GM13977 (cell line): ENCODE measurements around the gene SIX2.
"Not testable (repeated sequence)": the region's sequence is repeated elsewhere in the genome, so short reads cannot be mapped to it uniquely, and the experiment has no call there.

ENCODE experiments used
- DNase-seq: peaks from one replicate; pipeline ENCODE4 v3.0.0; 2012; ENCODE audit warnings: low spot score
- CTCF ChIP-seq: IDR thresholded peaks from 2 replicates; pipeline ENCODE4 v1.5.1; 2012; ENCODE audit warnings: mild to moderate bottlenecking, control low read depth; ENCODE audit not compliant: insufficient read depth; ENCODE audit errors: extremely low read depth, missing control alignments
- in situ Hi-C: fragments of 300-500 bp; cut with MboI; formaldehyde crosslinking; loops from one replicate; pipeline ENCODE4 v1.12.0; 2022; ENCODE audit warnings: low sequenced_read_pairs, low pct_unique_long_range_greater_than_20kb, mixed read lengths, inconsistent platforms; ENCODE audit not compliant: unreplicated experiment

The SIX2 gene

GRCh38 chr2:45046786-45047185, 37.5 kb upstream of the SIX2 start:
- DNase-seq, result no peak
- in situ Hi-C loops, result no loop called here
- no peak for TF ChIP-seq CTCF

GRCh38 chr2:45045706-45046105, 36.5 kb upstream of the SIX2 start:
- DNase-seq, result no peak
- in situ Hi-C loops, result no loop called here
- TF ChIP-seq CTCF, result no peak

GRCh38 chr2:45044916-45045315, 35.7 kb upstream of the SIX2 start:
- in situ Hi-C loops, result no loop called here
- DNase-seq, result no peak
- no peak for TF ChIP-seq CTCF

- in situ Hi-C loops, result no loop called here
- no peak for TF ChIP-seq CTCF
- no peak for DNase-seq
Observed at GRCh38 chr2:45043174-45043573, 33.9 kb upstream of the SIX2 start.

GRCh38 chr2:45042401-45042800, 33.1 kb upstream of the SIX2 start:
- in situ Hi-C loops, result no loop called here
- no peak for TF ChIP-seq CTCF

GRCh38 chr2:45040786-45041185, 31.5 kb upstream of the SIX2 start:
- TF ChIP-seq CTCF, result no peak
- in situ Hi-C loops, result no loop called here
- no peak for DNase-seq

More at GRCh38 chr2:45042401-45042800, 33.1 kb upstream of the SIX2 start:
- DNase-seq, result no peak

- in situ Hi-C loops, result not testable (repeated sequence)
Observed at GRCh38 chr2:45039804-45040203, 30.6 kb upstream of the SIX2 start.

GRCh38 chr2:45038861-45039260, 29.6 kb upstream of the SIX2 start:
- in situ Hi-C loops, DNase-seq: not testable (repeated sequence)

More at GRCh38 chr2:45039804-45040203, 30.6 kb upstream of the SIX2 start:
- DNase-seq, result not testable (repeated sequence)
